Activated CD4-positive, alpha-beta T cell treated with anti-CD3 and anti-CD28 coated beads, Interleukin-2, amount 10 ng/mL, durations not matched to agents 24 days and 14 days (primary cell): ENCODE measurements around the gene UNC5B. TPM values are rescaled to one million over a fixed set of nuclear protein-coding genes. Genes with fewer than 3 reads are reported as not detected.
"Not testable (repeated sequence)": the region's sequence is repeated elsewhere in the genome, so short reads cannot be mapped to it uniquely, and the experiment has no call there.

Source experiments
- DNase-seq: peaks from one replicate; pipeline ENCODE4 v3.0.0; 2022
- H3K27ac Mint-ChIP-seq: one replicate; pipeline ENCODE4 v1.8.0; 2022; ENCODE audit warnings: mild to moderate bottlenecking, mixed read lengths
- H3K27me3 Mint-ChIP-seq: one replicate; pipeline ENCODE4 v1.8.0; 2022; ENCODE audit warnings: mixed read lengths
- H3K36me3 Mint-ChIP-seq: one replicate; pipeline ENCODE4 v1.8.0; 2022; ENCODE audit warnings: low read depth, mild to moderate bottlenecking, mixed read lengths
- H3K4me1 Mint-ChIP-seq: one replicate; pipeline ENCODE4 v1.8.0; 2021; ENCODE audit warnings: mixed read lengths
- H3K4me3 Mint-ChIP-seq: one replicate; pipeline ENCODE4 v1.8.0; 2022; ENCODE audit warnings: mild to moderate bottlenecking, moderate library complexity, mixed read lengths
- H3K9me3 Mint-ChIP-seq: one replicate; pipeline ENCODE4 v1.8.0; 2021; ENCODE audit warnings: mixed read lengths
- intact Hi-C: fragments of 100-400 bp; cut with micrococcal nuclease; formaldehyde crosslinking; loops from one replicate; pipeline ENCODE4 v1.15.1; 2023
- total RNA-seq: library from RNA; stranded (reverse); gene quantifications from 2 replicates; pipeline ENCODE4 v1.2.3, GENCODE V29; 2022

UNC5B gene
- total RNA-seq, 1 donor from 2014 or later, result 0.14 TPM

DNA sequence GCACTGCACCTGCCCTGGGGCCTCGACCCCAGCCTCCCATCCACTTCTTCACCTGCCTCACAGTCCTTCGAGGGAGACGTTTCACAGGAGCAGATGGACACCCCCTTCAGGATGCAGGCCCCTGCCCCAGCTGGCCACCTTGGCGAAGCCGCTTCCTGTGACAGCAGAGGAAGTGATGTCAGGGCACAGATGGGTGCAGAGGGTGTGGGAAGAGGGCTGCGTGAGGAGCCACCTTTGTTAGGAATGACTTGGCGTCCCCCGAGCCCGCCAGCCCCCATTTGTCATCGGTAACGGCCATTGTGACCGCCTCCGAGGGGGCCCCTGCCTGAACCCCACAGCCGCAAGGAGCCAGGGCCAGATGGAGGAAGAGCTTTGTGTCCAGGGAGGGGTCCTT lies 59.3 kb downstream of the UNC5B start:
- Mint-ChIP-seq H3K36me3 (no peaks in the 10 kb centered on the region), H3K27ac (no peak overlapping the region), H3K27me3 (no peaks in the 10 kb centered on the region), H3K4me1 (peaks cover 3% of the 10 kb centered on the region), H3K4me3 (no peak overlapping the region), H3K9me3 (no peaks in the 10 kb centered on the region)
- intact Hi-C loops, result no loop called here
- no peak for DNase-seq

DNA sequence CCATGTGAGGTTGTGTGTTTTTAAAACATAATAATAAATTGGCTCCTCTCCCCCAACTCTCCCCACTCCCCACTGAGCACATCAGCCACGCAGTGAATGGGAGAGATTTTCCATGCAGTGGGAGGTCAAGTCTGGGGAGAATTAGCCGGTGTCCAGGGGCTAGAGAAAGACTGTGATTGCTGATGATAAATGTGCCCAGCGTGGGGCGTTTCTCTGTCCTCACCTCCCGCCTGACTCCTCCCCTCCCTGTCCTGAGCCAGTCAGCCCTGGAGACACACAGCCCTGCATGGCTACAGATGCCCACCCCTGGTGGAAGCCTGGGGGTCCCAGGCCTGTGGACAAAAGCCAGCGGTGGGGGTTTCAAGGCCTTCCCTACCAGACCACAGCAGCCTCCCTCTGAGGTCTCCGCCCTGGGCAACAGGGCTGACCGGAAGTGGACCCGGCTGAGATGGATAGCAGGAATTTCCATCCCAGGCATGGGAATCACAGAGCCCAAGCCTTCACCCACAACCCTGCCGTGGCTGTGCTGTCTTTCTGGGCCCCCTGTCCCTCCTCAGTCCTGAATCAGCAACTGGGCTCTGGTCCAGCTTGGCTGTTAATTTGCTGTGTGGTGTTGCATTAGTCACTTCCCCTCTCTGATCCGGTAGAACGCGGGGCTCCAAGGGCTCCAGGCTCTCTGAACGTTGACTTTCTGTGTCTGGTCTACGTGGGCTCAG lies 59.8 kb downstream of the UNC5B start:
- H3K9me3 Mint-ChIP-seq, result no peaks in the 10 kb centered on the region
- no peak for DNase-seq
- no peak overlapping the region for H3K27ac Mint-ChIP-seq
- no peaks in the 10 kb centered on the region for H3K27me3 Mint-ChIP-seq
- peaks cover 3% of the 10 kb centered on the region for H3K4me1 Mint-ChIP-seq
- intact Hi-C loops, result no loop called here
- no peaks in the 10 kb centered on the region for H3K36me3 Mint-ChIP-seq
- H3K4me3 Mint-ChIP-seq, result no peak overlapping the region

GRCh38 chr10:71272974-71273373 lies 60.6 kb downstream of the UNC5B start:
- intact Hi-C loops, DNase-seq, H3K9me3 Mint-ChIP-seq: not testable (repeated sequence)

DNA sequence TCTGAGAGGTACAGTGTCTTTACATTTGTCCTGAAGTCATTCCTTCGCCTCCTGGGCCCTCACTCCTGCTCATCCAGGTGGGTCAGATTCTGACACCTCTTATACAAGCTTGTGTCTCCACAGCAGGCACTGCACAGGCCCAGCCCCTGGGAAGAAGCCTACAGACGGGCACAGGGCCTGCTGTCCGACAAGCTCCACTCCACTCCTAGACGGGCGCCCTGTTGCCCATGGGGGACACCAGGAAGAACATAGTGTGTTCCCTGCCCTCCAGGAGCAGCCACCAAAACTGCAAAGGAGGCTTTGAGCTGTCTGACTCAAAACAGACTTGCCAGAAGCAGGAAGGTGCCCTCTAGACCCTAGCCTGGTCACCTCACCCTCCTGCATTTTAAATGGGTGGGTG lies 61.1 kb downstream of the UNC5B start:
- DNase-seq, result no peak
- Mint-ChIP-seq H3K36me3 (no peaks in the 10 kb centered on the region), H3K4me3 (no peak overlapping the region), H3K9me3 (no peaks in the 10 kb centered on the region), H3K27ac (no peak overlapping the region), H3K4me1 (peaks cover 3% of the 10 kb centered on the region), H3K27me3 (no peaks in the 10 kb centered on the region)
- intact Hi-C loops, result no loop called here

More at GRCh38 chr10:71272974-71273373, 60.6 kb downstream of the UNC5B start:
- not testable (repeated sequence) for H3K27ac Mint-ChIP-seq, H3K36me3 Mint-ChIP-seq, H3K27me3 Mint-ChIP-seq, H3K4me3 Mint-ChIP-seq, H3K4me1 Mint-ChIP-seq

- H3K9me3 Mint-ChIP-seq, result no peaks in the 10 kb centered on the region
Measured at GRCh38 chr10:71274901-71275796, 62.8 kb downstream of the UNC5B start.

DNA sequence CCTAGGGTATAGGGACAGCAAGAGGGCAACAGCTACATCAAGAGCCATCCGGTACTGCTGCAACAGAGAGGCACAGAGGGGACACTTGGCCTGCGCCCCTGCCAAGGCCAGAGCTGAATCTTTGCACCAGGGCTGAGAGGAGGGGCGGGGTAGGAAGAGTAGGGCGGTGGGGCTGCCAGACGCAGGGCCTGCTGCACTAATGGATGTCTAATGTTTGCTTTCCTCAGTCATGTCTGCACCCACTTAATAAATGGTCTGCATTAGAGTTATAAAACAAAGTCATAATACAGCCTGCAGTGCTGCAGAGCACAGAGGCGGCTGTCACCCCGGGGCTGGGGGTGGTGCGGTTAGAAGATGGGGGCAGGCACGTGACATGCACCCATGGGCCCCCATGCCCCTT lies 64.5 kb downstream of the UNC5B start:
- Mint-ChIP-seq H3K4me1 (peaks cover 2% of the 10 kb centered on the region), H3K36me3 (no peaks in the 10 kb centered on the region), H3K4me3 (no peak overlapping the region), H3K27me3 (no peaks in the 10 kb centered on the region), H3K9me3 (no peaks in the 10 kb centered on the region), H3K27ac (no peak overlapping the region)
- no peak for DNase-seq
- intact Hi-C loops, result no loop called here

More at GRCh38 chr10:71274901-71275796, 62.8 kb downstream of the UNC5B start:
- Mint-ChIP-seq H3K27ac (no peak overlapping the region), H3K36me3 (no peaks in the 10 kb centered on the region), H3K27me3 (no peaks in the 10 kb centered on the region), H3K4me3 (no peak overlapping the region), H3K4me1 (peaks cover 3% of the 10 kb centered on the region)
- no peak for DNase-seq
- intact Hi-C loops, result no loop called here

GRCh38 chr10:71277914-71278665 lies 65.7 kb downstream of the UNC5B start:
- intact Hi-C loops, result no loop called here
- no peak overlapping the region for H3K4me3 Mint-ChIP-seq
- H3K9me3 Mint-ChIP-seq, result no peaks in the 10 kb centered on the region
- H3K27me3 Mint-ChIP-seq, result no peaks in the 10 kb centered on the region
- no peak for DNase-seq
- H3K36me3 Mint-ChIP-seq, result no peaks in the 10 kb centered on the region
- no peak overlapping the region for H3K27ac Mint-ChIP-seq
- H3K4me1 Mint-ChIP-seq, result peaks cover 2% of the 10 kb centered on the region

GRCh38 chr10:71278691-71279588 lies 66.6 kb downstream of the UNC5B start:
- H3K9me3 Mint-ChIP-seq, result no peaks in the 10 kb centered on the region
- DNase-seq, result no peak
- H3K4me3 Mint-ChIP-seq, result no peak overlapping the region
- H3K27ac Mint-ChIP-seq, result no peak overlapping the region
- no peaks in the 10 kb centered on the region for H3K36me3 Mint-ChIP-seq
- intact Hi-C loops, result no loop called here
- no peaks in the 10 kb centered on the region for H3K27me3 Mint-ChIP-seq
- peaks cover 2% of the 10 kb centered on the region for H3K4me1 Mint-ChIP-seq

GRCh38 chr10:71279590-71280170 lies 67.3 kb downstream of the UNC5B start:
- H3K27me3 Mint-ChIP-seq, result no peaks in the 10 kb centered on the region
- H3K36me3 Mint-ChIP-seq, result no peaks in the 10 kb centered on the region
- H3K4me1 Mint-ChIP-seq, result peaks cover 2% of the 10 kb centered on the region
- no peaks in the 10 kb centered on the region for H3K9me3 Mint-ChIP-seq
- no peak overlapping the region for H3K4me3 Mint-ChIP-seq
- intact Hi-C loops, result no loop called here
- no peak for DNase-seq
- no peak overlapping the region for H3K27ac Mint-ChIP-seq

- H3K9me3 Mint-ChIP-seq, result no peaks in the 10 kb centered on the region
- no peak for DNase-seq
- H3K4me3 Mint-ChIP-seq, result no peak overlapping the region
- H3K36me3 Mint-ChIP-seq, result no peaks in the 10 kb centered on the region
- no peak overlapping the region for H3K27ac Mint-ChIP-seq
- intact Hi-C loops, result no loop called here
- no peaks in the 10 kb centered on the region for H3K27me3 Mint-ChIP-seq
- H3K4me1 Mint-ChIP-seq, result no peaks in the 10 kb centered on the region
Measured at GRCh38 chr10:71280216-71280615, 67.8 kb downstream of the UNC5B start.

DNA sequence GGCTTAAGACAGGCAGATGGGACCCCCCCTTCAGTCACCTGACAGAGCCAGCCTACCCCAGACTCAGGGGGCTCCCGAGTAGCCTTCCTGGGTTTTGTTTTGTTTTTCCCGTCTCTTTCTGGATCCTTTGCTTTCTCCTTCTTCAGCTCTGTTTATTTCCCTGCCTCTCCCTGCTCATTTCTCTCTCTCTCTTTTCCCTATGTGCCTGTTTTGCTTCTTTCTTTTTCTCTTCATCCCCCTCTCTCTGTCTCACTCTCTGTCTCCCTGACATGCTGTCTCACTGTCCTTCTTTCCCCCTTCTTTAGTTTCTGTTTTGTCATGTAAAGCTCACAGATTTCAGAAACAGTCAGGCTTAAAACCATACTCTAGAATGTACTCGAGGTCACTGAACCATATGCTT lies 68.5 kb downstream of the UNC5B start:
- no peak for DNase-seq
- Mint-ChIP-seq H3K36me3 (no peaks in the 10 kb centered on the region), H3K27me3 (no peaks in the 10 kb centered on the region), H3K4me3 (no peak overlapping the region), H3K27ac (no peak overlapping the region), H3K9me3 (no peaks in the 10 kb centered on the region), H3K4me1 (no peaks in the 10 kb centered on the region)
- intact Hi-C loops, result no loop called here

DNA sequence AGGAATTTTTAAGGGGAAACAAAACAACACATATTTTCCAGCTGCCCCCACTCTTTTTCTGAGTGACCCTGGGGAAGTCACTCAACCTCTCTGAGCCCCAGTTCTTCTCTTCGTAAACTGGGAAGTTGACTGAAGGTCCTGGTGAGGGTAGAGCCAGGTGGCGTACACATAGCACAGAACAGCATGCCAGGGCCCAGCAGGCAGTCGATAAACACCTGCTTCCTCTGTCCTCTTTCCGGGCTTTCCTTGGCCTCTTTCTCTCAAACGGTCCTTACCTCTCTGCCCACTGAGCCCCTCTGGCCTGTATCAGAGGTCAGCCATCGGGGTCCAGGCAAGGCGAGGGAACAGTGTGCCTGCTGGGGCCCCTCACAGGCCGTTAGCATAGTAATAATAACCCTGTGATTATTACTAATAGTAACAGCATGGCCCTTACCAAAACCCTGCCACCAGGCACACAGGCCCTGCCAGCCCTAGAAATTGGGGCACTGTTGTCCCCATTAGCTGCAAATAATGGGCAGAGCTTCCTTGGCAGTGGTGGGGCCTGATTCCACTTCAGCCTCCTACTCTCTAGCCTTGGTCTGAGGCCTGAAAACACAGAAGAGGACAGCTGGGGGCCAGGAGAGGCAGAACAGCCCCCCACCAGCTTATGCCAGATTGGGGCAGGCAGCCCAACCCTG lies 69.4 kb downstream of the UNC5B start:
- Mint-ChIP-seq H3K4me3 (no peak overlapping the region), H3K9me3 (no peaks in the 10 kb centered on the region), H3K27ac (no peak overlapping the region), H3K36me3 (no peaks in the 10 kb centered on the region), H3K27me3 (no peaks in the 10 kb centered on the region), H3K4me1 (no peaks in the 10 kb centered on the region)
- intact Hi-C loops, result no loop called here
- DNase-seq, result no peak
